Activated T-cell treated with anti-CD3 and anti-CD28 coated beads for 48 hours (primary cell): ENCODE measurements around the gene JUNB.
"Not testable (repeated sequence)": the region's sequence is repeated elsewhere in the genome, so short reads cannot be mapped to it uniquely, and the experiment has no call there.

Experiments used
- DNase-seq: peaks from one replicate; pipeline ENCODE4 v3.0.0-alpha.2; 2020; ENCODE audit warnings: low read depth

Gene JUNB

DNA sequence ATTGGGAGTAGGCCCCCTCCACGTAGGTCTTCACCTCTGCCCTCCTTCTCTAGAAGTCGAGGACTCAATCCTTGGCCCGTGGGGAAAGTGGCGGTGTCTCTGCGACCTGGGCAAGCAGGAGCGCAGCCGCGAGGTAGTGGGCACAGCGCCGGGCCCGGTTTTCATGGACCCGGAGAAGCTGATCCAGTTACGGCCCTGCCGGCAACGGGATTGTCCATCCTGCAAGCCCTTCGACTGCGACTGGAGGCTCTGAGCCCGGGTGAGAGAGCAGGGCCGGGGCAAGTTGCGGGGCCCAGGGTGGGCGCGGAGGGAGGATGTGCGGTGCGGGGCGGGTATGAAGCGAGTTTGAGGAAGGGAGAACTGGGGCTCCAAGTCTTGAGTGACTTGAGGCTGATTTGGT lies 12.8 kb downstream of the JUNB start:
- DNase-seq: no peak

DNA sequence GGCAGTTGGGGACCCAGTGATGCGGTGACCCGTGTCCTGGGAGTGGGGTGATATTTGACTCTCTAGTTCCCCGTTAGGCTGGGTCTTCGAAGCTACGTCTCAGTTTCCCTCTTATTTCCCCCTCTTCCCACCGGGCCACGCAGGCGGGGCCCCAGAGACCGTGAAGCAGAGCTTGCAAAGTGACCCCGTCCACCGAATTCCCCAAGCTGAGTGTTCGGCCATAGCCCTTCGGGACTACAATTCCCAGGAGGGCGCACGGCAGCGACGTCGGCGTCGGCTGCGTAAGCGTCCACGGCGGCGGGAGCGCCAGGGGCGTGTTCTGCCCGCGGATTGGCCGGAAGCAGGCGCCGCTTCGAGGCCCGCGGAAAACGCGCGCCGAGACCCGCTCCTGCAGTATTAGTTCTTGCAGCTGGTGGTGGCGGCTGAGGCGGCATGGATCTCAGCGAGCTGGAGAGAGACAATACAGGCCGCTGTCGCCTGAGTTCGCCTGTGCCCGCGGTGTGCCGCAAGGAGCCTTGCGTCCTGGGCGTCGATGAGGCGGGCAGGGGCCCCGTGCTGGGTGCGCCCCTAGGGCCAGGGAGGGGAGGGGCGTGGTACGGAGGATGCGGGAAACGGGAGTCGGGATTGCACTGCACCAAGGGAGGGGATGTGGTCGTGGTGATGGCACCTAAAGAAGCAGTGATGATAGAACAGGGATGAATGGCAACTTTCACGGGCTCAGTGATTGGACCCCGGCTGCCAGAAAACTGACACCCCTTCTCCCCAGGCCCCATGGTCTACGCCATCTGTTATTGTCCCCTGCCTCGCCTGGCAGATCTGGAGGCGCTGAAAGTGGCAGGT lies 15.2 kb downstream of the JUNB start, which contains the start of gene RNASEH2A:
Gene RNASEH2A, plus strand, starts transcription at position 343 of the 840 bp plus-strand sequence. Its CDS starts 90 bp downstream, at position 433.
- DNase-seq: peak; percentile 89

DNA sequence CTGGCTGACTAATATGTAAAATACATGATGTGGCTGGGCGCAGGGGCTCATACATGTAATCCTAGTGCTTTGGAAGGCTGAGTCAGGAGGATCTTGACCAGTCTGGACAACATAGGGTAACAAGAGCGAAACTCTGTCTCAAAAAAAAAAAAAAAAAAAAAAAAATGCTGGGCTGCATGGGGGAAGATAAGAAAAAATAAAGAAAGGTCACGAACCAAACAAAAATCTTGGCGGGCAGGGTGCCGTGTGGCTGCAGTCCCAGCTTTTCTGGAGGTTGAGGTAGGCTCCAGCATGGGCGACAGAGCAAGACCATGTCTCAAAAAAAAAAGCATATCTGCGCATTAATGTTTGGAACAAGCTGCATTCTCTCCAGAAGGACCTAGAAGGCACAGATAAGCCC lies 23.8 kb downstream of the JUNB start:
- DNase-seq: no peak

DNA sequence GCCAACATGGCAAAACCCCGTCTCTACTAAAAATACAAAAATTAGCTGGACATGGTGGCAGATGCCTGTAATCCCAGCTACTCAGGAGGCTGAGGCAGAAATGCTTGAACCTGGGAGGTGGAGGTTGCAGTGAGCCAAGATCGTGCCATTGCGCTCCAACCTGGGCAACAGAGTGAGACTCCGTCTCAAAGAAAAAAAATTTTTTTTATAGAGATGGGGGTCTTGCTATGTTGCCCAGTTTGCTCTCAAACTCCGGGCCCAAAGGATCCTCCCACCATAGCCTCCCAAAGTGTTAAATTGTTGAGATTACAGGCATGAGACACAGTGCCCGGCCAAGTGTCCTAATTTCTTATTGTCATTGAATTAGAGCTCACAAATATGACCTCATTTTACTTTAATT lies 25.9 kb downstream of the JUNB start:
- not testable (repeated sequence) for DNase-seq

DNA sequence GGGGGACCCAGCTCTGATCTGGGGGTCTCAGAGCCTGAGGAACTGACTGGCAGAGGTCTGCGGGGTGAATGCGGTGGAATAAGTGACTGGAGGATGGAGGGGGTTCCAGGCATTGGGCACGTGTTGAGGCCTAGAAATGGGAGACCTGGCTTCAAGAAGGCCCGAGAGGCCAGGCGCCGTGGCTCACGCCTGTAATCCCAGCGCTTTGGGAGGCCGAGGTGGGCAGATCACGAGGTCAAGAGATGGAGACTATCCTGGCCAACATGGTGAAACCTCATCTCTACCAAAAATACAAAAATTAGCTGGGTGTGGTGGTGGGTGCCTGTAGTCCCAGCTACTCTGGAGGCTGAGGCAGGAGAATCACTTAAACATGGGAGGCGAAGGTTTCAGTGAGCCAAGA lies 26.5 kb downstream of the JUNB start:
- not testable (repeated sequence) for DNase-seq

DNA sequence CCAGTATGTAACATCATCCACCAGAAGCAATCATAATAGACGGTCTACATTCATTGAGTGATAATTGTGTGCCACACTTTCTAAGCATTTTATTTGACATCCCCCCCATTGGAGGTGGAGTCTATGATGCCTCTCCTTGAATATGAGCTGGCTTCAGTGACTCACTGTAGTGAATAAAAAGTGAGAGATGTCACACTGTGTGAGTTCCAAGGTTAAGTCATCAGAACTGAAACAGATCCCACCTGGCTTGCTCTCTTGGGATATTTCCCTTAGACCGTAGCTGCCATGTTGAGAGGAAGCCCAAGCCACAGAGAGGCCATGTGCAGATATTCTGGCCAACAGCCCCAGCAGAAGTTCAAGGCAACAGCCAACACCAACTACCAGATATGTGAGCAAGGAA lies 30.5 kb downstream of the JUNB start:
- no peak for DNase-seq

DNA sequence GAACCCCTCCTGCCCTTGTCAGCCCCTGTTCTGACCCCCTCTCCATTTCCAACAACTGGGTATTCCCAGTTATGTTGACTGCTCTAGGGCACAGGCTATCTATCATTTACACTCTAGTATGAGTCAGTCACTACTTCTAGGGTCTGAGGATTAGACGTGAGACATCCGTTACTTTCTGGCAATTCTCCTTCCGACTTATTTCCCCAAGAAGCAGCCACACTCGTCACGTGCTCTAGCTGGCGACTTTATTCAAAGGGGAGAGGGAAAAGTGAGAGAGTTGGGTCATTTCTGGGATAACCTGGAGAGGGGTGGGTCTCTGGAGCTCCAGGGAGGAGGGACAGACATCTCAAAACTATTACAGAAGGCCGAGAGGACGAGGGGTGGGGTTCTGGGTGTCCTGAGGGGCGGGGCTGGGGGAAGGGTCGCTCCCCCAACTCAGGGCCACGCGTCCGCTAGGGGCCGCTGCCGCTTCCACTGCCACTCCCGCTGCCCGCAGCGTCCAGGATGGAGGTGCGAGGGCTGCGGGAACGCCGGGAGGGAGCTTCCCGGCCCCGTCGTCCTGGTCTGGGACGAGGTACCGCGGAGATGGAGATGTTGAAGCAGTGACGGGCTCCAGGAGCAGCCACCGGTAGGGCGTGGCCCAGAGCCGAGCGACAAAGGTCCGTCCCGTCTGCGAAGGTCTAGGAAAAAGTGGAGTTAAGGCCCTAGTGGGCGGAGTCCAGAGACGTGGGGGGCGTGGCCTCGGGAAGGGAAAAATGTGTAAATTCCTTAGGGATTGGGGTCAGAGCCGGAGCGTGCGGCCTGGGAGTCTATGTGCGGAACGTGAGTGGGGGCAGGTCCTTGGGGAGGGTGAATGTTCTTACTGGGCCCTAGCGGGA lies 34.2 kb downstream of the JUNB start:
- DNase-seq: no peak

DNA sequence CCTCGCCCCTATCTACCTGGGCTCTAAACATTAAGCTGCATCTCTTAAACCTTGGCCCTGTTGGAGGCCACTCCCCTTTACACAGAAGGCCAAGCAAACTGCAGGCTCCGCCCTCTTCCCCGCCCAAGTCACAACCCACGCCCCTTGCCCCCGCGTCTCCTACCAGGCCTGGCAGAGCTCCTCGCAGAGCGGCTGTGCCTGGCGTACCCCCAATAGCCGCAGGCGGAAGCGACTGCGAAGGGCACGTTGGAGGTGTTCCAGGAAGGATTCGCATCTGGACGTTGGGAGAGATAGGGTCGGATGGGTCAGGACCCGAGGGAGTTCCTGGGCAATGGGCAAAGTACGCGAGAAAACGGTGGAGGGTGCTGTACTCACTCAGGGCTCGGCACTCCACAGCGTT lies 37.2 kb downstream of the JUNB start:
- no peak for DNase-seq

DNA sequence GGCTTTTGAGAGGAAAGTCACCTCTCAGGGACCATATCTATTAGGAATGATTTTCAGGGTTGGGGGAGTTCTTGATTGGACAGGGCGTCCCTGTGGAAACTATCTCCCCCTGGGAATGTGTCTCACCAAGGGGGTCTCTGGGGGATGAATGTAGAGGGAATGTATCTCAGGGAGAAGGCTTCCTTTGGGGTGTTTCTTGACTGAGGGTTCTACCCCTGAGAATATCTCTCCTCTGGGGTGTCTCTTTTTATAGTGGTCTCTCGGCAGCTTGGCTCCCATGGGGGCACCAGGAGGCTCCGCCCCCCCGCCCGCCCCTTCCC lies 42.1 kb downstream of the JUNB start:
- no peak for DNase-seq

DNA sequence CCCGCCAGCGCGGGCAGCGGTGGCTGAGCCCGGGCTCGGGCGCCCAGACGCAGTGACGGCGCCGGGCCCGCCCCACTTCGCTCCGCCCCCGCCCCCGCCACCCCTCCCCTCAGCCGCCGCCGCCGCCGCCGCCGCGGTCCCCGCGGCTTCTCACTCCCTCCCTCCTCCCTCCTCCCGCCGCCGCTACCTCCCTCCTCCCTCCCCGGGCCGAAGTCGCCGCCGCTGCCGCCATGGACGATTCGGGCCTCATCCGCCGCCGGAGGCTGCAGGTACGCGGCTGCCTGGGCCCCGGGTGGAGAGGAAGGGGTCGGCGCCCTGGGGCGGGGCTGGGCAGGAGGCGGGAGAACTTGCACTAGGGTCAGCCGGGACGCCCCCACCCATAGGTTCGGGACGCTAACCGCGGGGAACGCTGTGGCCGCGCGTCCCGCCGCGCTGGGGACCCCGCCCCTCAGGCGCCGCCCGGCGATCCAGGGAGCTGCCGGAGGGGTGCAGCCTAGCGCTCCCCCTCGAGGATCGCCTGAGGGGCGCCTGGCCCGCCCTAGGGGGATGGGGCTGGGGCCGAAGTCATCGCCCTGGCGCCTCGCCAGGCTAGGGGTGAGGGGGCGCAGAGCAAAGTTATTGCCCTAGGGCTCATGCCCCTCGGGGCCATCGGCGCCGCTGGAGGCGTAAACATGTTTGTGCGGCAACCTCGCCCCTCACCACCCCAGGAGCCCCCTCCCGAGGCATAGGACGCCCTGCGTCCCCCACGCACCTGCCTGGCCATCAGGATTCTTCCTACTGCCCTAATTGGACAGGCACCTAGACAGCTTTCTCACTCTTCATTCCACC lies 42.7 kb downstream of the JUNB start:
- peak; percentile 25 for DNase-seq

DNA sequence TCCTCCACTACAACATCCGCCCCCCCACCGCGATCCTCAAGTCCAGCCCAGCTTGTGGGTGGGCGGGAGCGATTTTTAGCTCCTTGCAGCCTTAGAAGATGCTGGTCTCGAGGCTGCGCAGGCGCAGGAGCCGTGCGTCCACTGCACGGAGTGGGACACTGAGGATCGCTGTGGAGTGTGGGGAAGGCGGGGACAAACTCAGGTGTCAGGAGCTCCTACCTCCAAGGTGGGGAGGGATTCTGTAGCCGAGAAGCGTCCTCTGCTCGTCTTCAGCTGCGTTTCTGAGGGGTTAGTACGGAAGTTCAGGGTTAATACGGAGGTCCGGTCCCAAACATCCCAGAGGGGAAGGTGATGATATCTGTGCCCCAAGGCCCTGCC lies 43.3 kb downstream of the JUNB start, which contains the start of gene RTBDN:
Gene RTBDN, minus strand, starts transcription at position 14 of the 378 bp plus-strand sequence. CDS start 4,600 bp downstream, outside the sequence.
- DNase-seq: no peak

DNA sequence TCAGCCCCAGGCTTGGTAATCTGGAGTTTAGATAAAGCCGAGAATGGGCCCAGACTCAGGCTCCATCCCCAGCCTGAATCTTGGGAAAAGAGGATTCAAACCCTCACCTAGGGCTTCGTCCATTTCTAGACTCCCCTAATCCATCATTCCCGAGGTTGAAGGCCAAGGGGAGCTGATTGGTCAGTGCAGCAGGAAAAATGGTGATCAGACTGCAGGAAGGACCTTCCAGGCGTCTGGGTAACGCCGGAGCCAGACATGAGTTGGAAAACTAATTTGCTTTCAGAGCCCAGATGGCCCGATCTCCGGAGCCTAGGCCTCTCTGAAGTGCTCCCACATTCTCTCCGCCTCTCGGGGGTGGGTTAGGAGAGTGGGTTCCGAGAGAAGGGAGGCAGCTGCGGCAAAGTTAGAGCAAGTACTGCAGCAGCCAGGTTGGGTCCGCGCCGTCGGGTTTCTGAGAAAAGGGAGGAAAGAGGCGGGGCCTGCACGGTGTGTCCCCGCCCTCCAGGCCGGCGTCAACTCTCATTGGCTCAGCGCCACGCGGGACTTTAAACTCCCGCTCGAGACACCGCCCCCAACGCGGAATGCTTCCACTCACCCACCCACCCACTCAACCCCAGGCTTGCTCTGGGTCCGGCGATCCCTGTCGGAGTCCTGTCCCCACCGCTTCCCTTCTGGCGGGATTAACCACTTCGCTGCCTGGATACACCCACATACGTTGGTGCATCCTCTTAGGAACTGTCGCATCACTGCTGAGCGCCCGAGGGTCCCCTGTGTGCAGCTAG lies 43.9 kb downstream of the JUNB start:
- peak; percentile 36 for DNase-seq

DNA sequence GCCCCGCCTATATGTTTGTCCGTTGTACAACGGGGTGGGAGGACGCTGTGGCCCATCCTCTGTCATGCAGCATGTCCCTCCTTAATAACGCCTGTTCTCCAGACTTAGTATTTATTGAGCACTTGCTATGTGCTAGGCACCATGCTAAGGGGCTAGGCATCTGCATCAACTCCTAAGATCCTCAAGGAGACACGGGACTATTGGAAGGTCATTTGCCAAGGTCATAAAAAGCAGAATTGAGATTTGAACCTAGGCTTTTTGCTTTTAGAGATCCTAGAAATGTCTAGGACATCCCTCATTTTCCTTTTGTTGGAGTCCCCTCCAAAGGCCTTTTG lies 45.2 kb downstream of the JUNB start:
- DNase-seq: no peak

DNA sequence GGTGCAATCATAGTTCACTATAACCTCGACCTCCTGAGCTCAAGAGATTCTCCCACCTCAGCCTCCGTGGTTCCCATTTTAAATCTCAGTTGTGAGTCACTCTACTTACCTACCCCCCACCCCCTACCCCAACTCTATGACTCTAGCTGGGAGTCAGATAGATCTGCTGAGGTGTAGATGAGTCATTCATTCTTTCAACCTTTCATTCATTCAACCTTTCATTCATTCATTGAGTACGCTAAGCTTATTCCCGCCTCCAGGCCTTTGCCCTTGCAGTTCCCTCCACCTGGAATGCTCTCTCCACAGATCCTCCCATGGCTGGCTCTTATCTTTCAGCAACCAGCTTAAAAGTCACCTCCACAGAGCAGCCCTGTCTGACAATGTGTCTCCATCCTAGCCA lies 45.9 kb downstream of the JUNB start:
- no peak for DNase-seq

DNA sequence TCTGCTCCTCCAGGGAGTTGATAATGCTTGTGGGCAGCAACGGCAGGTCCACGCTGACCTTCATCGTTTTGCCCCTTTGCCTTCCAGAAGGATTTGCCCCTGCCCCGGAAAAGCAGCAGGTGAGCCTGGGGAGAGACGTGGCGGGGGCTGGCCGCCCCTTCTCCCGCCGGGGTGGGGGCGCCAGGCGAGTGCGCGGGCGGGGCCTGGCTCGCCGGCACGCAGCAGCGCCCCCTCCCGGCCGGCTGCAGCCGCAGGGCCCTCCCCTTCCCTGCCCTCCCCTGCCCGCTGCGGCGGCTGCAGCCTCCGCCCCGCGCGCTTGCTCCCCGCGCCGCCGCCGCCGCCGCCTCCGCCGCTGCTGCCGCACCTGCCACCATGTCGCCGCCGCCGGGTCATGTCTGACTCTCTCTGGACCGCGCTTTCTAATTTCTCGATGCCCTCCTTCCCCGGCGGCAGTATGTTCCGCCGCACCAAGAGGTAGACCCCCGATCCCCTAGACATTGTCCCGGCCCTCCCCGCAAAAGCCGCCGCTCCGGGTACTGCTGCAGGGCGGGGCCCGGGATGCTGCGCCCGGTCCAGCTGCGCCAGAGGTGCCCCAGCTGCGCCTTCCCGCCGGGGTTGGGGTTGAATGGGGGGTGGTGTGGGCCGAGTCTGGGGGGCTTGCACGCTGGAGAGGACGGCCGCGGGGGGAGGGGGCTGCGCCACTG lies 47.0 kb downstream of the JUNB start, which contains the start of gene MAST1:
Gene MAST1, plus strand, starts transcription at position 334 of the 704 bp plus-strand sequence. Its CDS starts 58 bp downstream, at position 392.
- DNase-seq: peak; percentile 62

DNA sequence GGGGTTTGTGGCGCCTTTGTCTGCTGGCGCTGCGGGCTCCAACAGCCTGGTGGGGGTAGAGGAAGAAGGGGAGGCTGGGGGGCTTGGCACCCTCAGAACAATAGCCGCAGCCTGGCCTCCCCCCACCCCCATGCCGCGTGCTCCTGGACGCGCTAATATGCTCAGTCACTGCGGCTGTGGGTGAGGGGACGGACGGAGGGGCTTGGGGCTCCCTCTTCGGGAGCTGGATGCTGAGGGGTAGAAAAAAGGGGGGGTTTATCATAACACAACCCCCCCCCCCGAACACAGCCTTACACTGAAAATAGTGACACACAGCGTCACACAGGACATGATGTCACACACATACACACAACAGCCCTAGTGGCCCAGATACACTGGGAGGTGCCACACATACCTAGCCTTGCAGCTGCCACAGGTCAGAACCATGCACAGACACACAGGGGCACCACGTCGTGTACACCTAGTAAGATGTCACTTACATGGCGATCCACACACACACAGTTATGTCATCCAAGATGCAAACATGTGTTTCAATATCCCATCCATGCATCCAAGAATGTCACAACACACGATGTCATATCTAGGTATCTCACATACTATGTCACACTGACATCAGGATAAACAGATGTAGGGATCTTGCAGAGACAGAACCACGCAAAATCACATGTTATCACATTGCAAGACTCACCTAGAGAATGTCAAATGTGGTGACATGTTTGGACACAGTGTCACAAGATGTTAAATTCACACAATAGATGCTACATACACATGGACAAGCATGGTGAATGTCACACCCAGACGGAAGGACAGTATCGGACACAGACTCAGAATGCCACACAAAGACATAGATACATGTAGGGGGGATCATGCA lies 47.8 kb downstream of the JUNB start:
- no peak for DNase-seq

DNA sequence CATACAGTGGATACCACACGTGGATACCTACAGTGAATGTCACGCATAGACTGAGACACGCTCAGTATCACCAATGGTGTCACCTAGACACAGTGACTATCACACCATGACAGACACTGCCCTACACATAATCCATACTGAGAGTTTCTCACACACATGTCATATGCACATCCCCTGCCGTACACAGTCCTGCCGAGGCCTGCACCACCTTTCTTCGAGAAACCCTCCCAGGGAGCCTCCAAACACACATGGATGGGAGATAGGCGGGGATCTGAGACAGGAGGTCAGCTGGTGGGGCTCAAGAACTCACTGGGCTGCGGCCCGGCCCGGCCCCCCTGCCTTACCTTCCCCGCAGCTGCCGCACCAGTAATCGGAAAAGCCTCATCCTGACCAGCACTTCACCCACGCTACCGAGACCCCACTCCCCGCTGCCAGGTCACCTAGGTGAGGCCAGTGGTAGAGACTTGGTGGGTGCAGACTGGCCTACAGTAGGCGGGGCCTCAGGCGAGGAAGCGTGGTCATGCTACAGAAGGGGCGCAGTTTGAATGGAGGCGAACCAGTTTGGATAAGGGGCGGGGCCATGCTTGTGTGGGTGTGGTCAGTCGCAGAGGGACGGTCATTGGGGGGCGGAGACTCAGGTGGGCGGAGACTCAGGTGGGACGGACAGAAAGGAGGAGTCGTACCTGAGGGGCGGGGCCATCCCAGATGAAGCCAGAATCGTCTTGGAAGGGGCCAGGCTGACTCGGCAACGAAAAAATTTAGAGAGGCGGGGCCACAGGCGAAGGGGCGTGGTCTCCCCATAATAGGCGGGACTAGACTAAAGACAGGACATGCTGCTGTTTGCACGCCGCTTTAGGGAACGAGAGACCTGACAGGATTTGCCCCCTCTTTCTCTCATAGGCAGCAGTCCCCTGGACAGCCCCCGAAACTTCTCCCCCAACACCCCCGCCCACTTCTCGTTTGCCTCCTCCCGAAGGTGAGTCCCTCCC lies 49.1 kb downstream of the JUNB start:
- peak; percentile 66 for DNase-seq

DNA sequence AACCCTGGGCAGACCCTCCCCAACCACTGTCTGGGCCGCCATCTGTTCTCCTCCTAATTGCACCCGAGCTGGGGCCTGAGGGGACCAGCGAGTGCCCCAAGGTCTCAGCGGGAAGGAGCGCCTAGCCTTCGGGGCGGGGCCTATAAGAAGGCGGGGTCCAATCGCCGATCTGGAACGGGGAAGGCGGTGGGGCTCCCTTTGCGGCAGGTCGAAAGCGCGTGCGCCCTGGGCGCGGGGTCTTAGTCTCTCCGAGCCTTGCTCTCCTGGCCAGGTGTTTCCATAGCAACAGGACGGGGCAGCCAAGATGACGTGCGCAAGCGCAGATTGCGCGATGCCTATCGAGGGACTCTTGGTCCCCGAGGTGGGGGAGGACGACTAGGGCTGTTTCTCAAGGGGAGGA lies 49.8 kb downstream of the JUNB start:
- DNase-seq: peak; percentile 30
